ENCODE data around the gene TBC1D22A. TPM values are rescaled to one million over a fixed set of nuclear protein-coding genes. Genes with fewer than 3 reads are reported as not detected.

TBC1D22A gene
- total RNA-seq, 6 experiments from 2014 or later: 10.9 to 18.1 (median 14.0) TPM

DNA sequence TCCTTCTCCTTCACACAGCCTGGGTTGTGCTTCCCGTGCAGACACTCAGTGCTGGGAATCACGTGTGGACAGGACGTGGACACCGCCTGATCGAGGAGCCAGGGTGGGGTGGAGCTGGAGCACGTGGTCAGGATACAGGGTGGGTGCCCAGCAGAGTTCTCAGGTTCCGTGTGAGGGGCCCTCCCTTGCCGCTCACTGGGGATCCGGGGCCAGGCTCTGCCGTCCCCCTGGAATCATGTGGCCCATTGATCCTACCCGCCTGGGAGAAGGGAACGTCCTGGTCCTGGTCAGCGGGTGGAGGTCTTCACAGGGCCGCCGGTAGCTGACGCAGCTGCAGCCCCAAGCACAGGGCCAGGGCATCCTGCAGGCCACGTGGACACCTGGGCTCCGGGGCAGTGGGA, 397.7 kb downstream of the TBC1D22A start:
- no peaks in the 10 kb centered on the region for H3K9me3 ChIP-seq
- no peak overlapping the region for H3K4me3 ChIP-seq
- TF ChIP-seq POLR2A (IDR thresholded peaks at IDR 0.05) (no peak), CTCF (IDR thresholded peaks at IDR 0.05) (no peak)
- no peaks in the 10 kb centered on the region for H3K36me3 ChIP-seq
- H3K4me1 ChIP-seq: no peaks in the 10 kb centered on the region
- ATAC-seq: no peak
- H3K27me3 ChIP-seq: no peaks in the 10 kb centered on the region
- WGBS (ENCODE audit: insufficient coverage, low coverage, low lambda C conversion rate, missing lambda C conversion rate): 67% methylated on average over 1 of the region's 18 CpGs
- H3K27ac ChIP-seq: no peak overlapping the region
- DNase-seq: peak in 1 of 3 donors; percentile 49
- intact Hi-C loops (cut with DNase I): no loop called here

GRCh38 chr22:47160781-47161520, 398.5 kb downstream of the TBC1D22A start:
- no peaks in the 10 kb centered on the region for H3K27me3 ChIP-seq
- ATAC-seq (no peak), DNase-seq (peak in 1 of 3 donors; percentile 40)
- no peaks in the 10 kb centered on the region for H3K9me3 ChIP-seq
- no peaks in the 10 kb centered on the region for H3K36me3 ChIP-seq
- no peak overlapping the region for H3K27ac ChIP-seq
- no peak for TF ChIP-seq POLR2A (IDR thresholded peaks at IDR 0.05)
- TF ChIP-seq CTCF (IDR thresholded peaks at IDR 0.05): no peak
- H3K4me3 ChIP-seq: no peak overlapping the region
- H3K4me1 ChIP-seq: no peaks in the 10 kb centered on the region
- 66% methylated on average over 7 of the region's 15 CpGs for WGBS (ENCODE audit: insufficient coverage, low coverage, low lambda C conversion rate, missing lambda C conversion rate)
- intact Hi-C loops (cut with DNase I): no loop called here

- no CpG with 5 or more reads among the region's 17 CpGs for WGBS (ENCODE audit: insufficient coverage, low coverage, low lambda C conversion rate, missing lambda C conversion rate)
- Histone ChIP-seq H3K4me3 (no peak overlapping the region), H3K27ac (no peak overlapping the region), H3K27me3 (no peaks in the 10 kb centered on the region), H3K36me3 (no peaks in the 10 kb centered on the region), H3K9me3 (no peaks in the 10 kb centered on the region), H3K4me1 (no peaks in the 10 kb centered on the region)
- ATAC-seq (no peak), DNase-seq (peak in 1 of 3 donors; percentile 33)
- intact Hi-C loops (cut with DNase I): no loop called here
- TF ChIP-seq POLR2A (IDR thresholded peaks at IDR 0.05) (no peak), CTCF (IDR thresholded peaks at IDR 0.05) (no peak)
Observed at GRCh38 chr22:47161631-47162030, 399.2 kb downstream of the TBC1D22A start.

- H3K9me3 ChIP-seq: no peaks in the 10 kb centered on the region
- H3K36me3 ChIP-seq: no peaks in the 10 kb centered on the region
- no peak overlapping the region for H3K27ac ChIP-seq
- no peaks in the 10 kb centered on the region for H3K27me3 ChIP-seq
- H3K4me1 ChIP-seq: no peaks in the 10 kb centered on the region
- WGBS (ENCODE audit: insufficient coverage, low coverage, low lambda C conversion rate, missing lambda C conversion rate): no CpG with 5 or more reads among the region's 10 CpGs
- intact Hi-C loops (cut with DNase I): no loop called here
- H3K4me3 ChIP-seq: no peak overlapping the region
- peak; percentile 18 to 38 (median 38) for DNase-seq
- no peak for ATAC-seq
- TF ChIP-seq POLR2A (IDR thresholded peaks at IDR 0.05) (no peak), CTCF (IDR thresholded peaks at IDR 0.05) (no peak)
Observed at GRCh38 chr22:47162865-47163264, 400.4 kb downstream of the TBC1D22A start.

All from right lobe of liver (tissue), 6 donors.